HFF-Myc (cell line): Measurements from ENCODE around the gene ROCK2.

ENCODE experiments used
- DNase-seq: peaks from one replicate; pipeline ENCODE4 v3.0.0-alpha.2; 2011; ENCODE audit warnings: low read depth; ENCODE audit errors: extremely low read depth
- H3K4me3 ChIP-seq: replicated peaks from 2 replicates; pipeline ENCODE4 v1.5.1; 2011; ENCODE audit warnings: low read depth, mild to moderate bottlenecking, control low read depth, low read length
- CTCF ChIP-seq: IDR thresholded peaks from 2 replicates; pipeline ENCODE4 v1.5.1; 2012; ENCODE audit warnings: mild to moderate bottlenecking, low read depth, low read length, control low read depth; ENCODE audit errors: missing control alignments

The ROCK2 gene

DNA sequence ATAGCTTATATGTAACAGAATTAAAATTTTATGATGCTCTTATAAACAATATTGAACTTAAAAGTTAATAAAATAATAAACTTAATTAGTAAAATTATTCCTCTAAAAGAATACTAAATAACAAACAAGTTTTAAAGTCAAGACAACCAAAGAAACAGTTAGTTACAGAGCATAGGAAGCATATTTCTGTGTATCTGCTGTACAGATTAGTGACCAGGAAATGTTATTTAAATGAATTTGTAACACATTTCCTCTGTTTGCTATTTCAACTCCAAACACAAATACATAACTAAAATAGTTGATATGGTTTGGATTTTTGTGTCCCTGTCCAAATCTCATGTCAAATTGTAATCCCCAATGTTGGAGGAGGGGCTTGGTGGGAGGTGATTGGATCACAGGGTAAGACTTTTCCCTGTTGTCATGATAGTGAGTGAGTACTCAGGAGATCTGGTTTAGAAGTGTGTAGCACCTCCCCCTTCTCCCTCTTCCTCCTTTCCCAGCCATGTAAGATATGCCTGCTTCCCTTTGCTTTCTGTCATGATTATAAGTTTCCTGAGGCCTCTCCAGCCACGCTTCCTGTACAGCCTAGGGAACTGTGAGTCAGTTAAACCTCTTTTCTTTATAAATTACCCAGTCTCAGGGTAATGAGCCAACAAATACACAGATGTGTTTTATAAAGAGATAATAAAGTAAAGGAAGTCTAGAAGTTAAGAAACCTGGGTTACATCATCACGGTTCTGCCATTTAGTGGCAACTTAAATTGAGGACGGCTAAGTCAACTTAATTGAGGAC, 51.8 kb downstream of the ROCK2 start:
- DNase-seq: no peak
- no peak for TF ChIP-seq CTCF
- H3K4me3 ChIP-seq: no peak overlapping the region

DNA sequence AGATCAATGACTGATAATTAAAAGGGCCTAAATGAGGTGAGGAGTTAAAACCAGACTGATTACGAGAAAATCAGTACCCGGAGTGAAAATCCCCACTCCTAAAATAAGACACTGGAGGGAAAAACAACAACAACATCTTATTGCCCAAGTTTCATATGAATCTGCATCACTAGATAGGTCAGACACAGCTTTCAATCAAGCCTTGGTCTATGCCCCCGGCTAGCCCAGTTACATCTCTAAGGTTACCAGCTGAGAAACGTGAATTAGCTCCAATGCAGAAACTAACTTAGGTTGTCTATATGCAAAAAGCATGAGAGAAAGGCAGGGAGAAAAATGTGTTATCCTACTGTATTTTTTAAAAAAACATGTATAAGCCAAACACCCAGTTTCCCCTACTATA, 53.7 kb downstream of the ROCK2 start:
- TF ChIP-seq CTCF: no peak
- no peak for DNase-seq
- H3K4me3 ChIP-seq: no peak overlapping the region

GRCh38 chr2:11290211-11290610, 54.2 kb downstream of the ROCK2 start:
- TF ChIP-seq CTCF: no peak
- DNase-seq: no peak
- no peak overlapping the region for H3K4me3 ChIP-seq

DNA sequence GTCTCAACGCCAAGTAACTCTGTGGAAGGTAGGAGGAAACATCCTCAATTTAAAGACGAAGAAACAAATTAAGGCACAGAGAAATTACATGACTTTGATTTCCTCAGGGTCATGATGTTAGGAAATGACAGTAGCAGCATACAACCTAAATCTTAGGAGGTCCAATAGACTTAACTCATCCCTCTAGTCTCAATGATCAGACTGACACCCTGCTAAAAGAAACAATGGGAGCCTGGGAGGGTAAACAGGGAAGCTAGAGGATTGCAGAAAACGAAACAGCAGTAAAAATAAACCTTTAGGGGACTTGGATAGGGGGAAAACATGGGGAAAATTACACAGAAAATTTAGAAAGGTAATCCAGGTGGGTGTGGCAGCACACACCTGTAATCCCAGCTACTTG, 56.0 kb downstream of the ROCK2 start:
- H3K4me3 ChIP-seq: no peak overlapping the region
- TF ChIP-seq CTCF: no peak
- no peak for DNase-seq

DNA sequence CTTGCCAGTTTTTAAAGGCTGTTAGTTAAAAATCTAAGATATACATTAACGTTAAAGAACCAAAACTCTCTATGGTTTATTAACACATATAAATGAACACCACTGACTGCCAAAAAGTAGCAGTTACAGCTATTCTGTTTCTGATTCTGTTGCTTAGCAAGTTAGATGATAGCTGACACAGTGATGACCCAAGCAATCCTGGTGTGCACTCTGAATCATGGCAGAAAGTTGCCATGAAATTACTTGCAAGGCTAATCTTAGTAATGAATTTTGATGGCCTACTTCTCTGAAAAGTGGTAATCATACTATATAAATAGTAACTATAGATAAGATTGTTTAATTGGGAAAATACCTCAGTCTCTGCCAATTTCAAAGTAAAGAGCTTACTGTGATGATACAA, 57.7 kb downstream of the ROCK2 start:
- TF ChIP-seq CTCF: no peak
- no peak for DNase-seq
- no peak overlapping the region for H3K4me3 ChIP-seq

GRCh38 chr2:11286323-11286722, 58.1 kb downstream of the ROCK2 start:
- no peak for DNase-seq
- no peak for TF ChIP-seq CTCF
- no peak overlapping the region for H3K4me3 ChIP-seq

- H3K4me3 ChIP-seq: no peak overlapping the region
- TF ChIP-seq CTCF: no peak
- DNase-seq: no peak
Measured at GRCh38 chr2:11285499-11285898, 58.9 kb downstream of the ROCK2 start.
